Lower leg skin (tissue), 3 donors: ENCODE data around the gene OTUD5.

ENCODE experiments used
- POLR2A ChIP-seq, 2 donors: fragments of 450-650 bp; IDR thresholded peaks; one replicate each; pipeline ENCODE4 v1.6.1; 2016 to 2017; ENCODE audit warnings: antibody characterized with exemption in 2 of 2, mild to moderate bottlenecking in 1 of 2, moderate library complexity in 1 of 2
- TF ChIP-seq, protein P1 (sequence below), 3 donors: fragments of 450-650 bp; IDR thresholded peaks; one replicate each; pipeline ENCODE4 v1.5.1; 2016; ENCODE audit warnings: antibody characterized with exemption in 3 of 3, mild to moderate bottlenecking in 3 of 3, moderate library complexity in 2 of 3

GRCh38 chrX:48961585-48962091 lies 4.2 kb upstream of the OTUD5 start:
- TF ChIP-seq, protein P1, sequence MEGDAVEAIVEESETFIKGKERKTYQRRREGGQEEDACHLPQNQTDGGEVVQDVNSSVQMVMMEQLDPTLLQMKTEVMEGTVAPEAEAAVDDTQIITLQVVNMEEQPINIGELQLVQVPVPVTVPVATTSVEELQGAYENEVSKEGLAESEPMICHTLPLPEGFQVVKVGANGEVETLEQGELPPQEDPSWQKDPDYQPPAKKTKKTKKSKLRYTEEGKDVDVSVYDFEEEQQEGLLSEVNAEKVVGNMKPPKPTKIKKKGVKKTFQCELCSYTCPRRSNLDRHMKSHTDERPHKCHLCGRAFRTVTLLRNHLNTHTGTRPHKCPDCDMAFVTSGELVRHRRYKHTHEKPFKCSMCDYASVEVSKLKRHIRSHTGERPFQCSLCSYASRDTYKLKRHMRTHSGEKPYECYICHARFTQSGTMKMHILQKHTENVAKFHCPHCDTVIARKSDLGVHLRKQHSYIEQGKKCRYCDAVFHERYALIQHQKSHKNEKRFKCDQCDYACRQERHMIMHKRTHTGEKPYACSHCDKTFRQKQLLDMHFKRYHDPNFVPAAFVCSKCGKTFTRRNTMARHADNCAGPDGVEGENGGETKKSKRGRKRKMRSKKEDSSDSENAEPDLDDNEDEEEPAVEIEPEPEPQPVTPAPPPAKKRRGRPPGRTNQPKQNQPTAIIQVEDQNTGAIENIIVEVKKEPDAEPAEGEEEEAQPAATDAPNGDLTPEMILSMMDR (IDR thresholded peaks at IDR 0.05): no peak
- no peak for TF ChIP-seq POLR2A (IDR thresholded peaks at IDR 0.05)
